Endothelial cell of umbilical vein (primary cell): ENCODE results near the gene PPHLN1. TPM values are rescaled to one million over a fixed set of nuclear protein-coding genes. Genes with fewer than 3 reads are reported as not detected.

Experiments used
- BruUV-seq: library from RNA; stranded (reverse); fragments of 400-500 nt; replicated peaks from 2 replicates; lab custom pipeline; 2021; lab: Mats Ljungman, UMichigan
- CTCF ChIA-PET: fragments of 300-600, 350-600 bp; sonication (Branson Sonifier 250); formaldehyde crosslinking; loops from one replicate; lab custom pipeline; 2021; ENCODE audit warnings: antibody characterized with exemption, inconsistent platforms; lab: Charles Lee
- POLR2A ChIA-PET: fragments of 300-600, 350-600 bp; sonication (Branson Sonifier 250); formaldehyde crosslinking; loops from one replicate; lab custom pipeline; 2021; ENCODE audit warnings: antibody characterized with exemption, inconsistent platforms; lab: Charles Lee
- DNase-seq: peaks from one replicate; pipeline ENCODE4 v3.0.0-alpha.2; 2011; ENCODE audit warnings: low read depth, low spot score
- FAIRE-seq: peaks from 2 replicates; lab custom pipeline; 2011; peaks lifted over from hg19 to GRCh38; lab: Jason Lieb, UNC
- H2AFZ ChIP-seq: 2 replicates; pipeline ENCODE4 v1.6.0; 2012; ENCODE audit warnings: low read depth, low read length, control low read depth, inconsistent platforms
- H3K27ac ChIP-seq: 2 replicates; pipeline ENCODE4 v1.5.1; 2011; ENCODE audit warnings: low read depth, mild to moderate bottlenecking, control low read depth, low read length, moderate library complexity; ENCODE audit not compliant: insufficient read depth
- H3K27me3 ChIP-seq, 2 experiments: 2 replicates each; pipeline versions ENCODE4 v1.6.0 to v1.6.1; 2011; ENCODE audit warnings: low read length in 2 of 2, mixed read lengths in 1 of 2; ENCODE audit not compliant: control insufficient read depth in 2 of 2, insufficient read depth in 2 of 2
- H3K36me3 ChIP-seq, 2 experiments: 2 replicates in 1 of 2; 3 replicates in 1 of 2; pipeline ENCODE4 v1.5.1; 2011; ENCODE audit warnings: low read length in 2 of 2, mild to moderate bottlenecking in 1 of 2, moderate library complexity in 1 of 2; ENCODE audit not compliant: control insufficient read depth in 2 of 2, insufficient read depth in 2 of 2; ENCODE audit errors: extremely low read depth in 1 of 2
- H3K4me1 ChIP-seq: 3 replicates; pipeline ENCODE4 v1.5.1; 2011; ENCODE audit warnings: mild to moderate bottlenecking, low read length; ENCODE audit not compliant: control insufficient read depth, insufficient read depth; ENCODE audit errors: extremely low read depth
- H3K4me2 ChIP-seq: 2 replicates; pipeline ENCODE4 v1.6.1; 2011; ENCODE audit warnings: low read length, control low read depth, mixed read lengths; ENCODE audit not compliant: insufficient read depth
- H3K4me3 ChIP-seq, 3 experiments: fragments of 200-600 bp in 1 of 3; sonication (generic), shearing (Covaris generic) in 1 of 3; replicated peaks in 1 of 3; 2 replicates each; pipeline ENCODE4 v1.5.1; 2011 to 2016; ENCODE audit warnings: control low read depth in 3 of 3, low read length in 3 of 3, mild to moderate bottlenecking in 2 of 3, inconsistent platforms in 1 of 3, low read depth in 1 of 3, moderate library complexity in 1 of 3; ENCODE audit not compliant: insufficient read depth in 1 of 3
- H3K79me2 ChIP-seq: 2 replicates; pipeline ENCODE4 v1.6.0; 2012; ENCODE audit warnings: low read length, inconsistent platforms; ENCODE audit not compliant: control insufficient read depth, insufficient read depth
- H3K9ac ChIP-seq: replicated peaks from 2 replicates; pipeline ENCODE3; 2011; ENCODE audit warnings: low read length, control low read depth; ENCODE audit not compliant: insufficient read depth; ENCODE audit errors: extremely low read depth
- H3K9me1 ChIP-seq: replicated peaks from 3 replicates; pipeline ENCODE4 v1.6.0; 2011; ENCODE audit warnings: mild to moderate bottlenecking, low read length; ENCODE audit not compliant: control insufficient read depth, insufficient read depth; ENCODE audit errors: extremely low read depth
- H3K9me3 ChIP-seq: replicated peaks from 2 replicates; pipeline ENCODE4 v1.5.1; 2012; ENCODE audit warnings: low read length, inconsistent platforms; ENCODE audit not compliant: control insufficient read depth, insufficient read depth
- H4K20me1 ChIP-seq: replicated peaks from 2 replicates; pipeline ENCODE3; 2011; ENCODE audit warnings: mild to moderate bottlenecking, low read length; ENCODE audit not compliant: control insufficient read depth, insufficient read depth; ENCODE audit errors: extremely low read depth
- CTCF ChIP-seq, 2 donors: IDR thresholded peaks; 1 replicate in 1 of 2; 2 replicates in 1 of 2; pipeline ENCODE4 v1.5.1; 2011; ENCODE audit warnings: low read length in 2 of 2, mild to moderate bottlenecking in 2 of 2, moderate library complexity in 2 of 2, control low read depth in 1 of 2, inconsistent platforms in 1 of 2, low read depth in 1 of 2; ENCODE audit not compliant: insufficient read depth in 1 of 2; ENCODE audit errors: extremely low read depth in 1 of 2
- EZH2 ChIP-seq: IDR thresholded peaks from 2 replicates; pipeline ENCODE4 v1.6.1; 2012; ENCODE audit warnings: borderline replicate concordance, low read depth, mild to moderate bottlenecking, moderate library complexity, low read length, inconsistent platforms; ENCODE audit not compliant: severe bottlenecking
- GATA2 ChIP-seq: IDR thresholded peaks from 2 replicates; pipeline ENCODE4 v1.7.0; 2011; ENCODE audit warnings: low read depth, mild to moderate bottlenecking, moderate library complexity, mixed read lengths, low read length; ENCODE audit not compliant: insufficient read length, insufficient read depth
- JUN ChIP-seq: IDR thresholded peaks from 2 replicates; pipeline ENCODE4 v1.6.1; 2011; ENCODE audit warnings: borderline replicate concordance, low read depth; ENCODE audit not compliant: insufficient read length, insufficient read depth
- MYC ChIP-seq: IDR thresholded peaks from one replicate; pipeline ENCODE4 v1.6.1; 2011; ENCODE audit warnings: mild to moderate bottlenecking, low read depth, low read length
- POLR2A ChIP-seq: IDR thresholded peaks from 2 replicates; pipeline ENCODE4 v1.6.1; 2012; ENCODE audit warnings: low read depth, mild to moderate bottlenecking, control low read depth, low read length
- dilution Hi-C: fragments of 300-500 bp; cut with MboI; formaldehyde crosslinking; loops from one replicate; pipeline ENCODE4 v1.15.0; 2019; ENCODE audit warnings: low sequenced_read_pairs; ENCODE audit not compliant: extremely low pct_ligation_motif_present
- intact Hi-C: fragments of 100-400 bp; cut with micrococcal nuclease; formaldehyde crosslinking; loops from one replicate; pipeline ENCODE4 v1.10.0; 2022
- polyA plus RNA-seq, 4 experiments: library from polyadenylated mRNA; depleted of rRNA in 3 of 4; stranded (reverse) in 3 of 4; unstranded in 1 of 4; fragments of >200 nt; gene quantifications; 2 replicates each; pipeline versions ENCODE4 v1.2.1 to v1.2.3, GENCODE V29; 2011 to 2012; ENCODE audit warnings: missing spikeins in 1 of 4
- total RNA-seq: library from RNA; stranded (reverse); gene quantifications from 2 replicates; pipeline ENCODE4 v1.2.3, GENCODE V29; 2021
- TF ChIP-seq, protein P1 (sequence below): IDR thresholded peaks from 2 replicates; pipeline ENCODE4 v1.6.1; 2011; ENCODE audit not compliant: insufficient read depth, insufficient read length

PPHLN1 gene
- total and polyA plus RNA-seq, 2 donors (not counting 3 experiments of a cell fraction or from before 2014, with no cell fraction given) = 23.4 to 62.2 TPM

GRCh38 chr12:42284157-42284556 lies 41.8 kb upstream of the PPHLN1 start:
- ChIA-PET POLR2A (no interaction called here), CTCF (interaction anchor here (1.2 kb wide), 1 partner anchor 10 kb away, joined by 3 read pairs; no protein-coding TSS in a partner anchor)
- H3K9me1 ChIP-seq = no peaks in the 10 kb centered on the region
- FAIRE-seq (no peak), DNase-seq (no peak)
- H3K27ac ChIP-seq = no peak overlapping the region
- H2AFZ ChIP-seq = no peak overlapping the region
- BruUV-seq = no TSS peak
- H3K4me1 ChIP-seq = no peaks in the 10 kb centered on the region
- no peak overlapping the region for H3K4me2 ChIP-seq
- H3K9me3 ChIP-seq = no peaks in the 10 kb centered on the region
- dilution Hi-C loops (no loop called here), intact Hi-C loops (no loop called here)
- H3K79me2 ChIP-seq = no peaks in the 10 kb centered on the region
- H4K20me1 ChIP-seq = no peaks in the 10 kb centered on the region
- TF ChIP-seq, protein P1, sequence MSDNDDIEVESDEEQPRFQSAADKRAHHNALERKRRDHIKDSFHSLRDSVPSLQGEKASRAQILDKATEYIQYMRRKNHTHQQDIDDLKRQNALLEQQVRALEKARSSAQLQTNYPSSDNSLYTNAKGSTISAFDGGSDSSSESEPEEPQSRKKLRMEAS = no peak
- no peak for TF ChIP-seq JUN
- TF ChIP-seq CTCF (IDR thresholded peaks at IDR 0.05; ENCODE audit: extremely low read depth in 1 of 2, insufficient read depth in 1 of 2, low read depth in 1 of 2, low read length in 2 of 2) = no peak
- no peak for TF ChIP-seq EZH2
- TF ChIP-seq POLR2A = no peak
- no peak for TF ChIP-seq GATA2
- TF ChIP-seq MYC = no peak
- no peaks in the 10 kb centered on the region for H3K36me3 ChIP-seq
- peaks cover 5% of the 10 kb centered on the region in 2 experiments for H3K27me3 ChIP-seq
- H3K4me3 ChIP-seq = no peak overlapping the region
- no peak overlapping the region for H3K9ac ChIP-seq
